Thyroid gland (tissue), 4 donors: ENCODE data around the gene CHMP6. TPM values are rescaled to one million over a fixed set of nuclear protein-coding genes. Genes with fewer than 3 reads are reported as not detected.

Source experiments
- DNase-seq, 2 donors: peaks; one replicate each; pipeline ENCODE4 v3.0.0-alpha.2; 2019
- H3K27ac ChIP-seq, 3 donors: fragments of 200-600 bp; sonication (generic); 1 replicate in 2 of 3; 2 replicates in 1 of 3; pipeline ENCODE4 v1.5.1; 2016 to 2019; ENCODE audit warnings: mild to moderate bottlenecking in 1 of 3, moderate library complexity in 1 of 3
- H3K27me3 ChIP-seq: fragments of 200-600 bp; sonication (generic); one replicate; pipeline ENCODE4 v1.5.1; 2019
- H3K36me3 ChIP-seq, 2 donors: fragments of 200-600 bp; sonication (generic); one replicate each; pipeline ENCODE4 v1.5.1; 2016 to 2019
- H3K4me1 ChIP-seq, 2 donors: fragments of 200-600 bp; sonication (generic); one replicate each; pipeline ENCODE4 v1.5.1; 2017 to 2019
- H3K4me3 ChIP-seq, 3 donors: fragments of 200-600 bp; sonication (generic); replicated peaks in 1 of 3; 1 replicate in 2 of 3; 2 replicates in 1 of 3; pipeline ENCODE4 v1.5.1; 2016; ENCODE audit warnings: mild to moderate bottlenecking in 1 of 3
- H3K9me3 ChIP-seq: fragments of 200-600 bp; sonication (generic); one replicate; pipeline ENCODE4 v1.5.1; 2017
- POLR2A ChIP-seq, 2 donors: fragments of 450-650 bp; IDR thresholded peaks; one replicate each; pipeline ENCODE4 v1.6.1; 2017; ENCODE audit warnings: antibody characterized with exemption in 2 of 2, mild to moderate bottlenecking in 2 of 2, moderate library complexity in 1 of 2
- WGBS, 2 donors: methylation state at CpG; one replicate each; pipeline ENCODE4 v1.1.5; 2017; 5-methylcytosine and 5-hydroxymethylcytosine counted together
- intact Hi-C: fragments of 100-400 bp; cut with DNase I; formaldehyde crosslinking; loops from one replicate; pipeline ENCODE4 v1.15.1; 2023
- total RNA-seq, 4 donors: library from RNA; depleted of rRNA; stranded (reverse); fragments of >200 nt; gene quantifications; one replicate each; pipeline ENCODE4 v1.2.3, GENCODE V29; 2016
- TF ChIP-seq, protein P1 (sequence below), 6 experiments: fragments of 200-600 bp in 3 of 6; fragments of 450-650 bp in 3 of 6; sonication (generic) in 3 of 6; IDR thresholded peaks; one replicate each; pipeline ENCODE4 v1.5.1; 2016 to 2019; ENCODE audit warnings: antibody characterized with exemption in 6 of 6, mild to moderate bottlenecking in 2 of 6, inconsistent platforms in 1 of 6, moderate library complexity in 1 of 6

Gene CHMP6
- total RNA-seq, 4 donors from 2014 or later, result 19.5 to 37.8 (median 27.8) TPM

DNA sequence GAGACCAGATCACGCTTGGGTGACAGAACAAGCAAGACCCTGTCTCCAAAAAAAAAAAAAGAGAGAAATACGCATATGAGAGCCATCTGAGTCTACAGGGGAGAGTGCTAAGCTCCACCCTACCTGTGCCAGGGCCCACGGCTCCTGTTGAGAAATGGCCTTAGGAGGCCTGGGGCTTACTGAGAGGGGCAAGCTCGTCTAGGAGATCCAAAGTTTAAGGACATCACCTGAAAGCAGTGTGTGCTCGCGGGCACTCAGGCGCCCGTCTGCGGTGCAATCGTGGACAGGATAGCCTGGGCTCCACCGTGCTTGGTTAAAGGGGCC, 28.8 kb downstream of the CHMP6 start:
- 88 to 90% methylated on average over 9 to 11 of the region's 11 CpGs for WGBS, 2 donors
- Histone ChIP-seq H3K36me3 (no peaks in the 10 kb centered on the region), H3K4me1 (peaks cover 36 to 46% of the 10 kb centered on the region in 2 donors), H3K27ac (peak overlapping the region; percentile 73 to 84 (median 78)), H3K4me3 (no peak overlapping the region), H3K27me3 (no peaks in the 10 kb centered on the region), H3K9me3 (no peaks in the 10 kb centered on the region)
- intact Hi-C loops, result loop anchor here (5.0 kb wide), 1 partner anchor 82 kb away; no protein-coding TSS in a partner anchor
- no peak for DNase-seq
- TF ChIP-seq POLR2A (IDR thresholded peaks at IDR 0.05), result no peak
- TF ChIP-seq, protein P1, sequence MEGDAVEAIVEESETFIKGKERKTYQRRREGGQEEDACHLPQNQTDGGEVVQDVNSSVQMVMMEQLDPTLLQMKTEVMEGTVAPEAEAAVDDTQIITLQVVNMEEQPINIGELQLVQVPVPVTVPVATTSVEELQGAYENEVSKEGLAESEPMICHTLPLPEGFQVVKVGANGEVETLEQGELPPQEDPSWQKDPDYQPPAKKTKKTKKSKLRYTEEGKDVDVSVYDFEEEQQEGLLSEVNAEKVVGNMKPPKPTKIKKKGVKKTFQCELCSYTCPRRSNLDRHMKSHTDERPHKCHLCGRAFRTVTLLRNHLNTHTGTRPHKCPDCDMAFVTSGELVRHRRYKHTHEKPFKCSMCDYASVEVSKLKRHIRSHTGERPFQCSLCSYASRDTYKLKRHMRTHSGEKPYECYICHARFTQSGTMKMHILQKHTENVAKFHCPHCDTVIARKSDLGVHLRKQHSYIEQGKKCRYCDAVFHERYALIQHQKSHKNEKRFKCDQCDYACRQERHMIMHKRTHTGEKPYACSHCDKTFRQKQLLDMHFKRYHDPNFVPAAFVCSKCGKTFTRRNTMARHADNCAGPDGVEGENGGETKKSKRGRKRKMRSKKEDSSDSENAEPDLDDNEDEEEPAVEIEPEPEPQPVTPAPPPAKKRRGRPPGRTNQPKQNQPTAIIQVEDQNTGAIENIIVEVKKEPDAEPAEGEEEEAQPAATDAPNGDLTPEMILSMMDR (IDR thresholded peaks at IDR 0.05), result no peak

DNA sequence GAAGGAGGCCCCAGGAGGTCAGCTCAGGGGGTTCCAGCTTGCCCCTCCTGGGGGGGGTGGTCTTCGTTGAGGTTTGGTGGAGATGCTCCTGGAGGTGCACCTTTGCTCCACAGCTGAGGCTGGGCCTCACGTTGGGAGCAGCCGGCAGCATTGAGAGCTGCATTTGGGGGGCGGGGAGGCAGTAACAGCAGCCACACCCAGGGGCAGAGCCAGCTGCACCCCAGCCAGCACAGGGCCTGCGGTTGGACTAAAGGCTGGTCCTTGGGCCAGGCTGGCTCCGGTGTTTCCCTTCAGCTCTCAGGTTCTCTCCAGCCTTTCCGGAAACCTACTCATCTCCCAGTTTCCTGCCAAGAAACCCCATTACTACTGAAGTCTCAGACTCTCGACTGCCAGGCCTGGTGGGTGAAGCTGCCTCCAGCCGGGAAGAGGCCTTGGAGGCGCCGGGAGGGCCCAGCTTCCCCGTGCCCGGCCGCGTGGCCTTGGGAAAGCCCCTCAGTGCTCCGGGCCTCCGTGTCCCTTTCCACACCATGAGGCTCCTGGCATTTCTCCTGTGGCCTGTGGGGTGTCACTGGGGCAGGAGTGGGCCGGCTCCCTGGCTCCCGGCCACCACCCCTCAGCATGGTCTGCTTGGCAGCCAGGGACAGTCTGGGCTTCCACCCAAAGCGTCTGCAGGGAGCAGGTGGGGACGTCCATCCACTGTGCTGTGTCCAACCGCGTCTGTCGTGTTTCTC, 29.3 kb downstream of the CHMP6 start:
- Histone ChIP-seq H3K36me3 (no peaks in the 10 kb centered on the region), H3K27me3 (no peaks in the 10 kb centered on the region), H3K4me1 (peaks cover 41 to 52% of the 10 kb centered on the region in 2 donors), H3K9me3 (no peaks in the 10 kb centered on the region), H3K27ac (peak overlapping the region; percentile 73 to 84 (median 78)), H3K4me3 (no peak overlapping the region)
- intact Hi-C loops, result loop anchor here (5.0 kb wide), 1 partner anchor 81 kb away; no protein-coding TSS in a partner anchor
- TF ChIP-seq, protein P1 (IDR thresholded peaks at IDR 0.05), result no peak
- peak in 1 of 2 donors; percentile 25 for TF ChIP-seq POLR2A (IDR thresholded peaks at IDR 0.05)
- 14 to 39% methylated on average over 11 to 20 of the region's 24 CpGs for WGBS, 2 donors
- peak; percentile 93 to 95 for DNase-seq

DNA sequence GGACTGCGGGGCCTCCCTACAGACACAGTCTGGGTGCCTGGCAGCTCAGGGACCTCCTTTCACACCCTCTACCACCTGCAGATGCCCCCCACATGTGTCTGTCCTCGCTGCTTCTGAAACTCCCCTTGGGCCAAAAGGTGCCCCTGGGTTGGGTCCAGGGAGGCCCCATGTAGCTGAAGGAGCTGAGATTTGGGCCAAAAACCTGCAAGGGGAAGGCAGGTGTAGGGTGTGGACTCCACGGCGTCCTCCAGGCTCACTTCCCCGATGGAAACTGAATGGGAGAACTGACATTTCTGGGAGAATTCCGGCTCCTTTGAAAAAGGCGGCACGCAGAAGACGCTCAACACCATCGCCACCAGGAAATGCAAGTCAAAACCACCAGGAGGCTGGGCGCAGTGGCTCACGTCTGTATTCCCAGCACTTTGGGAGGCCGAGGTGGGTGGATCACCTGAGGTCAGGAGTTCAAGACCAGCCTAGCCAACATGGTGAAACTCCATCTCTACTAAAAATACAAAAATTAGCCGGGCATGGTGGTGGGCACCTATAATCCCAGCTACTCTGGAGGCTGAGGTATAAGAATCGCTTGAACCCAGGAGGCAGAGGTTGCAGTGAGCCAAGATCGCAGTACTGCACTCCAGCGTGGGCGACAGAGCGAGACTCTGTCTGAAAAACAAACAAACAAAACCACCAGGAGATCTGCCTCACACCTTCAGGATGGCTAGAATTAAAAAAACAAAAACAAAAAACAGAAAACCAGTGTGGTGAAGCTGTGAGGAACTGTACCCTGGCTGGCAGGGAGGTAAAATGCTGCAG, 30.1 kb downstream of the CHMP6 start:
- H3K27ac ChIP-seq, result peak overlapping the region; percentile 73 to 84 (median 78)
- TF ChIP-seq, protein P1 (IDR thresholded peaks at IDR 0.05), result no peak
- TF ChIP-seq POLR2A (IDR thresholded peaks at IDR 0.05), result no peak
- no peak for DNase-seq
- intact Hi-C loops, result loop anchor here (5.0 kb wide), 1 partner anchor 81 kb away; no protein-coding TSS in a partner anchor
- H3K27me3 ChIP-seq, result no peaks in the 10 kb centered on the region
- H3K4me3 ChIP-seq, result no peak overlapping the region
- WGBS, 2 donors, result 71 to 84% methylated on average over 18 of the region's 19 CpGs
- H3K9me3 ChIP-seq, result no peaks in the 10 kb centered on the region
- no peaks in the 10 kb centered on the region for H3K36me3 ChIP-seq
- peaks cover 43 to 60% of the 10 kb centered on the region in 2 donors for H3K4me1 ChIP-seq

DNA sequence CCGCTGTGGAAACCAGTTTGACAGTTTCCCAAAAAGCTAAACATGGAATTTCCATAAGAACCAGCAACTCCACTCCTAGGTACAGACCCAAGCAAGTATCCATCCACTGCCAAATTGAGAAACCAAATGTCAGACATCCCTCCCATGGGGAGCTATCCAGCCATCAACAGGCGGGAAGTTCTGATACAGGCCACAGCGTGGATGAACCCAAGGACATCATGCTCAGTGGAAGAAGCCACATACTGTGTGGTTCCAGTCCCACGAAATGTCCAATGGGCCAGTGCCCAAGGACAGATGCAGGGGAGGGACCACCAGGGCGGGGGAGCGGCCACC, 30.7 kb downstream of the CHMP6 start:
- Histone ChIP-seq H3K4me3 (no peak overlapping the region), H3K9me3 (no peaks in the 10 kb centered on the region), H3K27me3 (no peaks in the 10 kb centered on the region), H3K27ac (peak overlapping the region in 1 of 3 donors; percentile 36), H3K4me1 (peaks cover 43 to 64% of the 10 kb centered on the region in 2 donors), H3K36me3 (no peaks in the 10 kb centered on the region)
- TF ChIP-seq, protein P1 (IDR thresholded peaks at IDR 0.05), result no peak
- no peak for TF ChIP-seq POLR2A (IDR thresholded peaks at IDR 0.05)
- intact Hi-C loops, result loop anchor here (5.0 kb wide), 1 partner anchor 80 kb away; no protein-coding TSS in a partner anchor
- WGBS, 2 donors, result 91 to 95% methylated on average over 4 of the region's 6 CpGs
- no peak for DNase-seq
